Adrenal gland (tissue), 5 donors: ENCODE results near the gene ZDHHC18.

ENCODE experiments used
- POLR2A ChIP-seq, 2 donors: fragments of 450-650 bp; IDR thresholded peaks; one replicate each; pipeline ENCODE4 v1.6.1; 2017; ENCODE audit warnings: antibody characterized with exemption in 2 of 2, mild to moderate bottlenecking in 2 of 2, moderate library complexity in 1 of 2
- TF ChIP-seq, protein P1 (sequence below), 6 experiments: fragments of 450-650 bp in 4 of 6; fragments of 200-600 bp in 2 of 6; sonication (generic) in 1 of 6; IDR thresholded peaks; 1 replicate in 5 of 6; 2 replicates in 1 of 6; pipeline versions ENCODE4 v1.5.1 to v1.8.0; 2016 to 2021; ENCODE audit warnings: antibody characterized with exemption in 6 of 6, mild to moderate bottlenecking in 2 of 6, moderate library complexity in 1 of 6
- donor health status: DM: no; HTN: no; CAD: no.

DNA sequence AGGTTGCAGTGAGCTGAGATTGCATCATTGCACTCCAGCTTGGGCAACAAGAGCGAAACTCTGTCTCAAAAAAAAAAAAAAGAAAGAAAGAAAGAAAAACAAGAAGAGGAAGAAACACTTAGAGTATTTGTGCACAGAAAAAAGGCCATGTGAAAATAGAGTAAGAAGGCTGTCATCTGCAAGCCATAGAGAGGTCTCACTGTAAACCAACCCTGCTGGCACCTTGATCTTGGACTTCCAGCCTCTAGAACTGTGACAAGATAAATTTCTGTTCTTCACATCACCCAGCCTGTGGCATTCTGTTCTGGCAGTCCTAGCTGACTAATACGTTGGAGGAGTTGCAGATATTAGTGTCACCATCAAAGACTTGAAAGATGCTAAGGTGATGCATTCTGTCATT lies 12.1 kb upstream of the ZDHHC18 start:
- TF ChIP-seq, protein P1, sequence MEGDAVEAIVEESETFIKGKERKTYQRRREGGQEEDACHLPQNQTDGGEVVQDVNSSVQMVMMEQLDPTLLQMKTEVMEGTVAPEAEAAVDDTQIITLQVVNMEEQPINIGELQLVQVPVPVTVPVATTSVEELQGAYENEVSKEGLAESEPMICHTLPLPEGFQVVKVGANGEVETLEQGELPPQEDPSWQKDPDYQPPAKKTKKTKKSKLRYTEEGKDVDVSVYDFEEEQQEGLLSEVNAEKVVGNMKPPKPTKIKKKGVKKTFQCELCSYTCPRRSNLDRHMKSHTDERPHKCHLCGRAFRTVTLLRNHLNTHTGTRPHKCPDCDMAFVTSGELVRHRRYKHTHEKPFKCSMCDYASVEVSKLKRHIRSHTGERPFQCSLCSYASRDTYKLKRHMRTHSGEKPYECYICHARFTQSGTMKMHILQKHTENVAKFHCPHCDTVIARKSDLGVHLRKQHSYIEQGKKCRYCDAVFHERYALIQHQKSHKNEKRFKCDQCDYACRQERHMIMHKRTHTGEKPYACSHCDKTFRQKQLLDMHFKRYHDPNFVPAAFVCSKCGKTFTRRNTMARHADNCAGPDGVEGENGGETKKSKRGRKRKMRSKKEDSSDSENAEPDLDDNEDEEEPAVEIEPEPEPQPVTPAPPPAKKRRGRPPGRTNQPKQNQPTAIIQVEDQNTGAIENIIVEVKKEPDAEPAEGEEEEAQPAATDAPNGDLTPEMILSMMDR (IDR thresholded peaks at IDR 0.05), result no peak
- TF ChIP-seq POLR2A (IDR thresholded peaks at IDR 0.05), result no peak
